GM21526 (cell line): Measurements from ENCODE around the gene CREBBP.

Experiments
- ATAC-seq: cut with Tn5 transposase; IDR thresholded peaks from one replicate; pipeline ENCODE4 v1.9.1; 2021; ENCODE audit warnings: moderate library complexity; ENCODE audit not compliant: unreplicated experiment, low FRiP score

CREBBP gene

DNA sequence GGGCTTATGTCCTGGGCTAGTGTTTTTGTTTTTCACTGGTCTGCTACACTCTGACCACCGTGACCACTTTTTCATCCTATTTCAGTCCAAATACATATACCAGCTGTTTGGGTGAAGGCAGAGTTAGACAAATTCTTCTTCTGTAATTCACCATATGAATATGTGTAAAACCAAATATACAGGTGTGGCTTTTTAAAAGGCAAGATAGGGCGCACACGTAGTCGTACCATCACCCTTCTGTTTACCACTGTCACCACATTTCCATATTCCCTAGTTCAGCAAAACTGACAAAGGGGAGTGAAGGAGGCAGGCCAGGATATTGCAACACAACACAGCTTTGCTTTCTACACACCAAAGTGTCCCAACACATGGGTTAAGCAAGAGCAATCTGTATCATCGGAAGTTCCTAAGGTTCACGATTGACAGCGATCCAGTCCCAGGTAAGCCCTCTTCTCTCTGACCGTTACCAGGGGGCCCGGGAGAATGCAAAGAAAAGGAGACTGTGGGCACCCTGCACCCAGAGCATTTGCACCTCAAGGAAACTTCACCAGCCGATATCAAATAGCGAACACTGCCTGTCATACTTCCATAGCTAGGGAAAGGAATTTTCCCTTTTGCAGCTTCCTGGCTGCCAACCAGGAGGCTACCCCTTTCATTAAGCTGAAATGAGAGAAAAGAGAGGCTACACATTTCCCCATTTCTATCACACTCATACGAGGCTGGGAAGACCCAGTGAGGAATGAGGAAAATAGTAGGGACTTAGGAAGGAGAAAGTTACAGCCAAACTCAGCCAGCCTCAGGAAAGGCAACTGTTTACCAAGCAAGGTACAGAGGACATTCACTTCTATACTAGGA is 23.1 kb downstream of the CREBBP start:
- ATAC-seq: no peak

DNA sequence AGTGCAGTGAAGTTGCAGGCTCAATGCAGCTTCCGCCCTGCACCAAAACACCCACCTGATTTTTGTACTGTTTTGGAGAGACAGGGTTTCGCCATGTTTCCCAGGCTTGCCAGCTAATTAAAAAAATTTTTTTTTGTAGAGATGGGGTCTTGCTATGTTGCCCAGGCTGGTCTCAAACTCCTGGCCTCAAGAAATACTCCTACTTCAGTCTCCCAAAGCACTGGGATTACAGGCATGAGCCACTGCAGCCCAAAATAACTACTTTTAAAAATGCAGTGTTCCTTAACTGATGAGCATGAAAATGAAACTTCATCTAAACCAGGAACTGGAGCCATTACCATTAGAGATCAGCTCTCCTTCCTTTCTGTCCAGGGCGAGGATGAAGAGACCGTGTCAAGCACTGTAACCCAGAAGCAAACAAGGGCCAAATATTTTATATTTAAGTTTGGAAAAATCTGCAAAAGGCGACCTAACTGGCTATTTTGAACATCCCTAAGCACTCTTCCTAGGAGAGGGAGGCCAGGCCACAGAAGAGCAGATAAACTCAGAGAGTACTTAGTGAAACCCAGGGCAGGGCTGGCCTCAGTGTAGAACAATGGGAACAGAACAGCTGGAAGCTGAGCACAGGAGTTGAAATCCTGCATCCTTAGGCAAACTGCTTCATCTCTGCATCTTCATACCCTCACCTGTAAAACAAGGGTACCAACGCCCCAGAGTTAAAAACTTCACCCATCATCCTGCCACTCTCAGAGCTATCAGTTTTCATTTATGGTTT is 24.0 kb downstream of the CREBBP start:
- no peak for ATAC-seq

DNA sequence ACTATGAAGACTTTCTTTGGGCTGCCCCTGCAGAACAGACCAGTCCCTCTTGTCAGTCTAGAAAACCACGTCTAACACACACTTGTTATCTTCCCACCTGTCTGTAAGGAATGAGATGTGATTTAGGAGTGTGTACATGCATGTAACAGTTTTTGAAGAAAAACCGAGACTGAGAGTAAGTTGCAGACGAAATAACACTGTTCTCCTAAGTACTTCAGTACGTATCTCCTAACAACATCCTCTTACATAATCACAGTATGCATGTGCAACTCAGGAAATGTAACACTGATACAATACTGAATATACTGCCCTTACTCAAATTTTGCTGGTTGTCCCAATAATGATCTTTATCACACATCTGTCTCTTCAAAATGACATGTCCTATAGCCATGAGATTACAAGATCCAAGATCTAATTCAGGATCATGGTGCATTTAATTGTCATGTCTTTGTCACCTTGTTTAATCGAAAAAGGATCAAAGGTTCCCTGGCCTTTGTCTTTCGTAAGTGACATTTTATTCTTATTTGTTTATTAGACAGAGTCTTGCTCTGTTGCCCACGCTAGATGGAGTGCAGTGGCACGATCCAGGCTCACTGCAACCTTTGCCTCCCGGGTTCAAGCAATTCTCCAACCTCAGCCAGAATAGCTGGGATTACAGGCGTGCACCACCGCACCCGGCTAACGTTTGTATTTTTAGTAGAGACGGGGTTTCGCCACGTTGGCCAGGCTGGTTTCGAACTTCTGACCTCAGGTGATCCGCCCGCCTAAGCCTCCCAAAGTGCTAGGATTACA is 25.6 kb downstream of the CREBBP start:
- no peak for ATAC-seq

DNA sequence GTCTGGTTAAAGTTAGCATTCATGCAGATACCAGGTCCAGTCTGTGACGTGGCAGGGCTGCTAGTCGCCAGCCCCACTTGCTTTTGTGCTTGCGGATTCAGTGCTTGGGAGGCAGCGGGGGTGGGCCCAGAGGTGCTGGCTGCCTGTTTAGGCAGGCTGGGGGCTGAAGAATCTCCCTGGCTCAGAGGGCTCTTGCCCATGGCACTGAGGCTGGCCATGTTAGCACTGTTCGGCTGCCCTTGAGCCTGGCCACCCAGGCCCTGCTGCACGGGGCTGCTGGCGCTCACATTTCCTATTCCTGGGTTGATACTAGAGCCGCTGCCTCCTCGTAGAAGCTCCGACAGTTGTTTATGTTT is 30.0 kb downstream of the CREBBP start:
- no peak for ATAC-seq

DNA sequence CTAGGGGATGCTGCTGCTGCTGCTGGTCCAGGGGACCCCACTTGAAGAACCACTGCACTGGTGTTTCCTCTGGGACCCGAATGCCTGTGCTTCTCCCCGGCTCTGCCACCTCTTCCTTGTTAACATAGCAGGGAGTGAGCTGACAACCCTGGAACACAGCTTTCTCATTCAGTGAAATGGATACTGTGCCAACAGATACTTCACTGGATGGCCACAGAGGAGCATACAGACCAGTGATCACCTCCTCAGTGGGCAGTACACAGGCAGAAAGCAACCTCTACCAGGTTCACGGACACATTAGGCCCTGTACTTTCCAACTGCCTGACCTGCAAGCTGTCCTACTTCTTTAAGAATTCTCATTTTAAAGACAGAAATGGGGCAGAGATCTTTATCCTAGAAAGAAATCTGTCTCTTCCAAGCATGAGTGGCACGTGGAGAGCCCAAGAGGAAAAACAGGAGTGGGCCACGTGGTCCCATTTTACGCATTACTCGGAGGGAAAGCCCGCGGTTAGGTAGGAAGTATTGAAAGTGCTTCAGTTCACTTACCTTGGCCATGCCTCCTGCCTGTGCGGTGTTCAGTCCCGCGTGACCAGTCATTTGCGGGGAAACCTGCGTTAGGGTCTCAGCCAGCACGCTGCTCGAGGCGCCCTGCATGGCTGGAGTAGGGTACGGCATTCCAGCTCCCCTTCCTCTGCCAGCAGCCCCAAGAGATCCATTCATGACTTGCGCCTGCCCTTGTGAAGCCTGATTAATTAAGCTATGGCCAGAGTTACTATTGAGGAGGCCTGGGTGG is 30.6 kb downstream of the CREBBP start:
- ATAC-seq: no peak

DNA sequence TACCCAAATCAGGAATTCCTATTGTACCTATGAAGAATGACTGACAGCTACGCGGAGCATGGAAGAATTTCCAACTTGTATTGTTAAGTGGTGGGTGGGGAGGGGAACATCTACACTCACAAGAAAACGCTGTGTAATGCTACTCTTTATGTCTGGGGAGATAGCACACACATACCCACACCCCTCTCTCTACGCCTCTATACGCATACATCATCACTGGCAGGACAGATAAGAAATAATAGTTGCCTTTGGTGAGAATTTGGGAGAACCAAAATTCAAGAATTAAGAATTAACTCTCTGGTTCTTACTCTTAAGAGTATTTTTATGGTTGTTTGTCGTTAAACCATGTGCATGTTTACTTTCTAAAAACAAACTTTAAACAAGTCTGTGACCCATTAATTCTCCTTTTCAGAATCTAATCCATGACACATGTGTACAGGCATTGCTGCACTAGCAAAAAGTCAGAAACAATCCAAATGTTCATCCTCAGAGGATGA is 33.9 kb downstream of the CREBBP start:
- ATAC-seq: no peak

DNA sequence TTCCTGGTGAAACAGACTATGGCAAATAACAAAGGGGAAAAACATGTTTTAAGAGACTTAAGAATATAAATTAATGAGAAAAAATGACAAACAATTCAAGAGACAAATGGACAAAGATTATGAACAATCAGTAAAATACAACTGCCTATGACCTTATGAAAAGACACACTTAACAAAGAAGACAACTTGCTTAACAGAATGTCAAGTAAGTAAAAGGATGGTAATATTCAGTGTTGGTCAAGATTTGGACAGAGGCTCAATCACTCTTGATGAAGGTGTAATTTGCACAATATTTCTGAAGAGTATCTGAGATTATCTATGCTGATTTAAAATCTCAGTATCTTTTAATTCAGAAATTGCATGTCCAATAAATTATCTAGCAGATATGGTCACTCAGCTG is 34.4 kb downstream of the CREBBP start:
- no peak for ATAC-seq

DNA sequence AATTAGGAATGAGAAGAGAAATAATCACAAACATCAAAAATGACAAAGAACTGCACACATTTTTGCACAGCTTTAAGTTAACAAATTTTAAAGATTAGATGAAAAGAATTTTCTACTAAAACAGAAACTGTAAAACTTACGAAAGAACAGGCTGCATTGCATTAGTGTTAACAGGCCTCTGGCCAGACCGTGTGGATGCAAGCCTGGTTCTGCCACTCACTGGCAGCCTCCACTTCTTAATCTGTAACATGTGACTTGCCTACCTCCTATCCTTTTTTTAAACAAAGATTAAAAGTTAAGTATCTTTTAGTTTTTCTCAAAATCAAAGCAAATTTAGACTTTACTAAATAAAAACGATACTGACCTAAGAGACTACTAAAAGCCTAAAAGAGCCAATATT is 37.5 kb downstream of the CREBBP start:
- ATAC-seq: no peak

DNA sequence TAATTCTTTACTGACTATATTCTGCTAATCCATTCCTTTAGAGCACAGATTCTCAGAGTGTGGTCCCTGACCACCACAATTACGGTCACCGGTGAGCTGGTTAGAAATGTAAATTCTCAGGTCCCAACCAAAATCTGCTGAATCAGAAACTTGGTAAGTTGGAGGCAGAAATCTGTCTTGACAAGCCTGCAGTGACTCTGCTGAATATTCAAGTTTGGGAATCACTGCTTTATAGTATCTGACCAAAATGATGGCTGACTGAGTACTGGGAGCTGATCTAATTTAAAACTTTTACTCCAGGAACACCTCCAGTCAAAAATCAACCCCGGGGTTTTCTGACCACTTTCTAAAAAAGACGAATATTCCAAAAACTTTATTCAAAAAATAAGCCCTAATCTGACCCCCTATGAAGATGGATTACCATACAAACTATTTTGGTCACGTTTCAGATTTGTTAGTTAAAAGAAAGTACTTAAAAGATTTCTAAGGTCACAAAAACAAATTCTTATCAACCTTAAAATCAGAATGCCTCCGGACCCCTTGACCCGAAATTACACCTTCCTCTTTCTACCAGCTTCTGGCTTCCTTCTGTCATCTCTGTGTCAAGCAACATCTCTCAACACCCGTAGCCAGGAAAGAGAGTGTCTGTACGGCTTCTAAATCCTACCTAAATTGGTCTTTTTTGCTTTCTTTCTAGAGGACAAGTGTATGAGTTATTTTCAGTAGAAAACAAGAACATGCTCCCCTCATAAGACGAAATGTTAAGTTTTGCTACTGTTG is 38.6 kb downstream of the CREBBP start:
- ATAC-seq: no peak

DNA sequence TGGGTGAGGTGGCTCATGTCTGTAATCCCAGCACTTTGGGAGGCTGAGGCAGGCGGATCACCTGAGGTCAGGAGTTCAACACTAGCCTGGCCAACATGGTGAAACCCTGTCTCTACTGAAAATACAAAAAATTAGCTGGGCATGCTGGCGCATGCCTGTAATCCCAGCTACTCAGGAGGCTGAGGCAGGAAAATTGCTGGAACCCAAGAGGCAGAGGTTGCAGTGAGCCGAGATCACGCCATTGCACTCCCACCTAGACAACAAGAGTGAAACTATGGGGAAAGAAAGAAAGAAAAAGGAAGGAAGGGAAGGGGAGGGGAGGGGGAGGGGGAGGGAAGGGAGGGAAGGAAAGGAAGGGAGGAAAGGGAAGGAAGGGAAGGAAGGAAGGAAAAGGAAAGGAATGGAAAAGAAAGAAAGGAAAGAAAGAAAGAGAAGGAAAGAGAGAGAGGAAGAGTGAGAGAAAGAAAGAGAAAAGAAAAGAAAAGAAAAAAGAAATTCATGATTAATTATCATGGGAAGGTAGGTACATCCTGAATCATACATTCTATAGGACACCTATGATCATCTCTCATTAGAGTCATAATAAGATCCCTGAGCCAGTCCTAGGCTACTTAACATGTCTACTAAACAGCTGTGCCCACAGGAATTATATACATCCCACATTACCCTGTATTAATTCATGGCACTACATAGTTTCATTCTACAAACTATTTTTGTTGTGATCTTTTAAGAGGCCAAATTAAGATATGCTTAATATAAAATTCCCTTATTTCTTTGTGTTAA is 40.9 kb downstream of the CREBBP start:
- no peak for ATAC-seq

DNA sequence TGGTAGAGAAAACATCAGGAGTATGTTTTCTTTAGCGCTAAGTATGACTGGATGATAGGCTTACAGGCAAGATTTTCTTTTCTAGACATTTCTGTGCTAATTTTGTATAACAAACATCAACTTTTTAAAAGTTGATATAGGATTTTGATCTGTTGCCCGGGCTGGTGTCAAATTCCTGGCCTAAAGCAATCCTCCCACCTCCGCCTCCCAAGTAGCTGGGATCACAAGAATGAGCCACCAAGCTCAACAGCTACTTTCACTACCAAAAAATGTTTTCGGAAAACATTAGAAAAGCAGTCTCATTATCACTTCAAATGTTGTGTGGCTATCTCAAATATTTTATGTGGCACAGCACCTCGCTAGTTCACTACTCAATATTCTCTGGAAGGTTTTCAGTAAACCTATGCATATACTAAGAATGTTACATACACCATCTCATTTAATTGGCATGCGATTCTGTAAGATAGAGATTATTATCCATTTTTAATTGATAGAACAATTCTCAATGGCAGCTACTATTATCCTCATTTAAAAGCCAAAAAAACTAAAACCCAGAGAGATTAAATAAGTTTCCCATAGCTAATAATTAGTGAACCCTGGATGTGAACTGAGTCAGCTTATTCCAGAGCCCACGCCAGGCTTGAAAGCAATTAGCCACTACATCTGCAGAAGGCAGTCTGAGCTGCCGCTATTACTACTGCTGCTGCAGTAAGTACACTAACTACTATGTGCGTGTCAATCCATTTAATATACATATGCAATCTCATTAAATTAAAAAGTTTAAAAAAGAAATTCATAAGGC is 41.7 kb downstream of the CREBBP start:
- no peak for ATAC-seq

DNA sequence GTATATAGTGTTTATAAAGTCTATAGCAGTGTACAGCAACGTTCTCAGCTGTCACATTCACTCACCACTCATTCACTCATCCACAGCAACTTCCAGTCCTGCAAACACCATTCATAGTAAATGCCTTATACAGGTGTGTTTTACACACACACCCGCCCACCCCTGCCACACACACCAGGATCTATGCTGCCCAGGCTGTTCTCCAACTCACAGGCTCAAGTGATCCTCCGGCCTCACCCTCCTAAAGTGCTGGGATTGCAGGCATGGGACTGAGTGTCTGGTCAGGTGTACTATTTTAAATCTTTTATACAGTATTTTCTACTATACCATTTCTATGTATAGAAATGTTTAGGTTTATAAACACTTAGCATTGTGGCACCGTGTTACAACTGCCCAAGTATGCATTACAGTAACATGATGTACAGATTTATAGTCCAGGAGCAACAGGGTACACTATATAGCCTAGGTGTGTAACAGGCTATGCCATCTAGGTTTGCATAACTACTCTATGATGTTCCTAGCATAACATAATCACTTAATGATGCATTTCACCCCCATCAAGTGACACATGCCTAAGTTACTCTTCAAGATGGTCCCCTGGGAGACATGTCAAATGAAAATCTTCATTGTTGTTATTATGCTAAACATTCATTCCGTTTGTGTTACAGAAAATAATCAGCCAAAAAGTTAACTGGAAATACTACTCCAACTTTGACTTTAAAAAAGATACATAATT is 42.5 kb downstream of the CREBBP start:
- no peak for ATAC-seq

DNA sequence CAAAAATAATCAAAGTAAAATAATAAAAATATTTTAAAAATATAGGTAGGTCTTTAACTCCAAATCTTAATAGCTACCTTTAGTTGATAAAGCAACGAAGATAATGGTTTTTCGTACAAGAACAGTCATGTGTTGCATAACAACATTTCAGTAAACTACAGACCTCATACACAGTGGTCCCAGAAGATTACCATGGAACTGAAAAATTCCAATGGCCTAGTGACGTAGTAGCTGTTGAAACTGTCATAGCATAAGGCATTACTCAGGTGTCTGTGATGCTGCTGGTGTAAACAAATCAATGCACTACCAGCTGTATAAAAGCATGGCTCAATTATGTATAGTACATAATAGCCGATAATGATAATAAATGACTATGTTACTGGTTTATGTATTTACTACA is 43.9 kb downstream of the CREBBP start:
- no peak for ATAC-seq

DNA sequence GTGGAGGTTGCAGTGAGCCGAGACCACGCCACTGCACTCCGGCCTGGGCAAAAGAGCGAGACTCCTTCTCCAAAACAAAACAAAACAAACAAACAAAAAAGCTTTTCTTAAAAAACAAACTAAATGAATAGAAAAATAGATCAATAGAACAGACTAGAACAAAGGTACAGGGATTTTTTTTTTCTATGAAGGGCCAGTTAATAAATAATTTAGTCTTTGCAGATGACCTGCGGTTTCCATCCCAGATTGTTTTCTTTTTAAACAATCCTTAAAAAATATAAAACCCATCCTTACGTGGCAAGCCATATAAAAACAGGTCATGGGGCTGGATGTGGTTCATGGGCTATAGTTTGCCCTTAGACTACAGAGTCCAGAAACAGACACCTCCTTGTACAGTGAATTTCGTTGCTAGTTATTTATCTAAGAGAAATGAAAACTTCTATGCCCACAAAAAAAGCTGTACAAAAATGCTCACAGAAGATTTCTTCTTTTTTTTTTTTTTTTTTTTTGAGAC is 45.4 kb downstream of the CREBBP start:
- ATAC-seq: no peak

DNA sequence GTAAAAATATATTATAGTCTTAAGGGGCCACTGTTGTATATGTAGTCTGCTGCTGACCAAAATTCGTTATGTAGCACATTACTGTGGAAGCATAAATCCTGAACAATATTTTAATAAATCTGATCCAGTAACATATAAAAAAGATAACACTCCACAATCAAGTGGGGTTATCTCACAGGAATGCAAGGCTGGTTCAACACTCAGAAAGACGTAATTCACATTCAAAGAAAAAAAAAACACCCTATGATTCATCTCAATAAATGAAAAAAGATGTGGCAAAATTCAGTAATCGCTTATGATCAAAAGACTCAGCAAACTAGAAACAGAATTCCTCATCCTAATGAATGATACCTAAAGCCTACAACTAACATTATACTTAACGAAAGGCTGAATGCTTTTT is 47.8 kb downstream of the CREBBP start:
- no peak for ATAC-seq

DNA sequence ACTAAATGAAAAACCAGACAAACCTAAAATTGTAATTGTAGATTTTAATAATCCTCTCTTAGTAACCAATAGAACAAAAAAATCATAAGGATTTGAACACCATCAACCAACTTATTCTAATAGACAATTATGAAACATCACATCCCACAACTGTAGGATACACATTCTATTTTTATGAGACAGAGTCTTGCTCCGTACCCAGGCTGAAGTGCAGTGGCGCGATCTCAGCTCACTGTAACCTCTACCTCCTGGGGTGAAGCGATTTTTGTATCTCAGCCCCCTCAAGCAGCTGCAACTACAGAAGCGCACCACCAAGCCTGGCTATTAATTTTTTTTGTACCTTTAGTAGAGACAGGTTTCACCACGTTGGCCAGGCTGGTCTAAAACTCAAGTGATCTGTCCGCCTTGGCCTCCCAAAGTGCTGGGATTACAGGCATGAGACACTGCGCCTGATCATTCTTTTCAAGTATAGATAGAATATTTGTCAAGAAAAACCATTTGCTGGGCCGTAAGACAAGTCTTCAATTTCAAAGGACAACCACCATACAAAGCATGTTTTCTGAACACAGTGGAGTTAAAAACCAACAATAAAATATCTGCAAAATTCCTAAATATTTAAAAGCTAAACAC is 49.8 kb downstream of the CREBBP start:
- no peak for ATAC-seq
